Osteoblast (primary cell): ENCODE measurements around the gene KIFAP3. TPM values are rescaled to one million over a fixed set of nuclear protein-coding genes. Genes with fewer than 3 reads are reported as not detected.

Experiments
- DNase-seq: peaks from one replicate; pipeline ENCODE4 v3.0.0; 2011; ENCODE audit warnings: low spot score, mixed read lengths; ENCODE audit not compliant: insufficient read length; ENCODE audit errors: missing footprints
- H2AFZ ChIP-seq: 2 replicates; pipeline ENCODE4 v1.6.0; 2011; ENCODE audit warnings: mild to moderate bottlenecking, low read length
- H3K27ac ChIP-seq: 2 replicates; pipeline ENCODE4 v1.5.1; 2011; ENCODE audit warnings: mild to moderate bottlenecking, low read depth, low read length, moderate library complexity
- H3K27me3 ChIP-seq: 2 replicates; pipeline ENCODE4 v1.6.0; 2012; ENCODE audit warnings: mild to moderate bottlenecking, control low read depth, inconsistent platforms, low read length, moderate library complexity; ENCODE audit not compliant: insufficient read depth
- H3K36me3 ChIP-seq: 2 replicates; pipeline ENCODE4 v1.5.1; 2011; ENCODE audit warnings: mild to moderate bottlenecking, low read length, control low read depth, moderate library complexity; ENCODE audit not compliant: insufficient read depth
- H3K4me1 ChIP-seq: 2 replicates; pipeline ENCODE4 v1.5.1; 2011; ENCODE audit warnings: mild to moderate bottlenecking, low read length, control low read depth, moderate library complexity; ENCODE audit not compliant: insufficient read depth
- H3K4me2 ChIP-seq: 2 replicates; pipeline ENCODE4 v1.6.0; 2011; ENCODE audit warnings: mild to moderate bottlenecking, low read length; ENCODE audit not compliant: insufficient read depth
- H3K4me3 ChIP-seq: fragments of 200-600 bp; sonication (generic); 3 replicates; pipeline ENCODE4 v1.5.1; 2012; ENCODE audit warnings: mild to moderate bottlenecking, low read length, inconsistent platforms; ENCODE audit not compliant: insufficient read depth
- H3K79me2 ChIP-seq: 2 replicates; pipeline ENCODE4 v1.6.0; 2012; ENCODE audit warnings: mild to moderate bottlenecking, low read length, control low read depth, inconsistent platforms; ENCODE audit not compliant: insufficient read depth
- H3K9me3 ChIP-seq: 2 replicates; pipeline ENCODE4 v1.5.1; 2011; ENCODE audit warnings: low read depth, low read length, control low read depth
- H4K20me1 ChIP-seq: 2 replicates; pipeline ENCODE4 v1.6.0; 2012; ENCODE audit warnings: mild to moderate bottlenecking, low read length, control low read depth; ENCODE audit not compliant: insufficient read depth
- CTCF ChIP-seq: IDR thresholded peaks from 2 replicates; pipeline ENCODE4 v1.5.1; 2011; ENCODE audit warnings: mild to moderate bottlenecking, low read depth, low read length, moderate library complexity; ENCODE audit errors: extremely low read depth
- total RNA-seq: library from RNA; depleted of rRNA; stranded (reverse); fragments of >200 nt; gene quantifications from 2 replicates; pipeline ENCODE4 v1.2.3, GENCODE V29; 2012

Gene KIFAP3
- total RNA-seq, 1 donor: 44.9 TPM

- Histone ChIP-seq H3K36me3 (no peaks in the 10 kb centered on the region), H2AFZ (peak overlapping the region; percentile 85), H3K27ac (peak overlapping the region; percentile 100), H3K4me3 (peak overlapping the region; percentile 84), H3K4me1 (peaks cover 24% of the 10 kb centered on the region), H3K79me2 (peaks cover 37% of the 10 kb centered on the region), H3K4me2 (peak overlapping the region; percentile 96), H4K20me1 (peaks cover 5% of the 10 kb centered on the region), H3K9me3 (no peaks in the 10 kb centered on the region), H3K27me3 (peaks cover 25% of the 10 kb centered on the region)
- TF ChIP-seq CTCF: no peak
- DNase-seq: no peak
These were observed 179.9 kb downstream of the KIFAP3 start for GRCh38 chr1:169894424-169895145.

- Histone ChIP-seq H3K27ac (peak within 1 kb of the TSS; percentile 100), H4K20me1 (peaks cover 7% of the 10 kb centered on the region), H3K36me3 (no peaks in the 10 kb centered on the region), H3K4me3 (peak within 1 kb of the TSS; percentile 84), H3K79me2 (peaks cover 45% of the 10 kb centered on the region), H3K27me3 (peaks cover 17% of the 10 kb centered on the region), H3K4me1 (peaks cover 24% of the 10 kb centered on the region), H3K9me3 (no peaks in the 10 kb centered on the region), H3K4me2 (peak within 1 kb of the TSS; percentile 96), H2AFZ (peak within 1 kb of the TSS; percentile 95)
- TF ChIP-seq CTCF: no peak
- peak; percentile 99 for DNase-seq
These were observed 180.7 kb downstream of the KIFAP3 start, which contains the start of gene SCYL3 for GRCh38 chr1:169893645-169894423. SCYL3 (minus strand) TSS chr1:169893896; CDS start chr1:169888840, 5,056 bp downstream.

- H3K36me3 ChIP-seq: peaks cover 6% of the 10 kb centered on the region
- peaks cover 51% of the 10 kb centered on the region for H3K79me2 ChIP-seq
- peak overlapping the region; percentile 100 for H3K27ac ChIP-seq
- peak; percentile 80 for DNase-seq
- H2AFZ ChIP-seq: peak overlapping the region; percentile 75
- H3K4me3 ChIP-seq: peak overlapping the region; percentile 84
- TF ChIP-seq CTCF: no peak
- H3K4me2 ChIP-seq: peak overlapping the region; percentile 78
- H3K4me1 ChIP-seq: peaks cover 28% of the 10 kb centered on the region
- H4K20me1 ChIP-seq: peaks cover 10% of the 10 kb centered on the region
- H3K27me3 ChIP-seq: peaks cover 14% of the 10 kb centered on the region
- H3K9me3 ChIP-seq: no peaks in the 10 kb centered on the region
These were observed 181.4 kb downstream of the KIFAP3 start for GRCh38 chr1:169892927-169893644.
